Activated CD4-positive, alpha-beta T cell treated with anti-CD3 and anti-CD28 coated beads, Interleukin-2, amount 10 ng/mL, durations not matched to agents 7 days and 5 days (primary cell): ENCODE data around the gene ANKS1B. TPM values are rescaled to one million over a fixed set of nuclear protein-coding genes. Genes with fewer than 3 reads are reported as not detected.
"Not testable (repeated sequence)": the region's sequence is repeated elsewhere in the genome, so short reads cannot be mapped to it uniquely, and the experiment has no call there.

ENCODE experiments used
- CTCF ChIA-PET: fragments of 350-600 bp; sonication (Branson Sonifier 250); formaldehyde crosslinking; loops from one replicate; lab custom pipeline; 2021; ENCODE audit warnings: antibody characterized with exemption; lab: Charles Lee
- POLR2A ChIA-PET: fragments of 350-600 bp; sonication (Branson Sonifier 250); formaldehyde crosslinking; loops from one replicate; lab custom pipeline; 2021; ENCODE audit warnings: antibody characterized with exemption; lab: Charles Lee
- DNase-seq: peaks from one replicate; pipeline ENCODE4 v3.0.0-alpha.2; 2020
- H3K27ac Mint-ChIP-seq: one replicate; pipeline ENCODE4 v1.8.0; 2021; ENCODE audit warnings: mild to moderate bottlenecking, moderate library complexity, mixed read lengths
- H3K27me3 Mint-ChIP-seq: one replicate; pipeline ENCODE4 v1.8.0; 2021; ENCODE audit warnings: mixed read lengths
- H3K36me3 Mint-ChIP-seq: one replicate; pipeline ENCODE4 v1.8.0; 2021; ENCODE audit warnings: low read depth, mixed read lengths
- H3K4me1 Mint-ChIP-seq: one replicate; pipeline ENCODE4 v1.8.0; 2021; ENCODE audit warnings: mixed read lengths
- H3K4me3 Mint-ChIP-seq: one replicate; pipeline ENCODE4 v1.8.0; 2021; ENCODE audit warnings: mild to moderate bottlenecking, moderate library complexity, mixed read lengths
- H3K9me3 Mint-ChIP-seq: one replicate; pipeline ENCODE4 v1.8.0; 2021; ENCODE audit warnings: mixed read lengths
- total RNA-seq, 2 experiments: library from RNA; stranded (reverse); gene quantifications; one replicate each; pipeline ENCODE4 v1.2.3, GENCODE V29; 2021

ANKS1B gene
- total RNA-seq, 2 experiments from 2014 or later: 0.17 to 0.25 TPM

GRCh38 chr12:99719411-99720082, 265.2 kb downstream of the ANKS1B start:
- H3K9me3 Mint-ChIP-seq, H3K27me3 Mint-ChIP-seq, H3K4me3 Mint-ChIP-seq, DNase-seq, H3K4me1 Mint-ChIP-seq, CTCF ChIA-PET, H3K36me3 Mint-ChIP-seq, H3K27ac Mint-ChIP-seq, POLR2A ChIA-PET: not testable (repeated sequence)

DNA sequence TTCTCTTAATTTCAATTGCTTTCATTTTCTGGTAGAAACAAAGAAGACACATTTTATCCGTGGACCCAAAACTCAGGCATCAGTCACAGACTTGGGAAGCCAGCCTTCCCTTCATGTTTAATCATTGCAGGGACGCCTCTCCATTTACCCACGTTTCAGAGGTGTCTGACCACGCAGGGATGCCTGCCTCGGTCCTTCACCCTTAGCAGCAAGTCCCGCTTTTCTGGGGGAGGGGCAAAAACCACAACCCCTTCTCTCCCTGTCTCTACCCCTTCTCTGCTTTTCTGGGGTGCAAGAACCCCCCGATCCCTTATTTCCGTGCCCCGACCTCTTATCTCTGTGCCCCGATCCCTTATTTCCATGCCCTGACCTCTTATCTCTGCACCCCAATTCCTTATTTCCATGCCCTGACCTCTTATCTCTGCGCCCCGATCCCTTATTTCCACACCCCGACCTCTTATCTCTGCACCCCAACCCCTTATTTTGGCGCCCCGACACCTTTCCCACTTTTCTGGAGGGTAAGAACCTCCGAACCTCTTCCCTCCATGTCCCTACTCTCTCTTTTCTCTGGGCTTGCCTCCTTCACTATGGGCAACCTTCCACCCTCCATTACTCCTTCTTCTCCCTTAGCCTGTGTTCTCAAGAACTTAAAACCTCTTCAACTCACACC, 268.8 kb downstream of the ANKS1B start:
- DNase-seq, CTCF ChIA-PET, H3K27ac Mint-ChIP-seq, H3K27me3 Mint-ChIP-seq, H3K4me1 Mint-ChIP-seq, H3K9me3 Mint-ChIP-seq, H3K4me3 Mint-ChIP-seq, H3K36me3 Mint-ChIP-seq, POLR2A ChIA-PET: not testable (repeated sequence)

DNA sequence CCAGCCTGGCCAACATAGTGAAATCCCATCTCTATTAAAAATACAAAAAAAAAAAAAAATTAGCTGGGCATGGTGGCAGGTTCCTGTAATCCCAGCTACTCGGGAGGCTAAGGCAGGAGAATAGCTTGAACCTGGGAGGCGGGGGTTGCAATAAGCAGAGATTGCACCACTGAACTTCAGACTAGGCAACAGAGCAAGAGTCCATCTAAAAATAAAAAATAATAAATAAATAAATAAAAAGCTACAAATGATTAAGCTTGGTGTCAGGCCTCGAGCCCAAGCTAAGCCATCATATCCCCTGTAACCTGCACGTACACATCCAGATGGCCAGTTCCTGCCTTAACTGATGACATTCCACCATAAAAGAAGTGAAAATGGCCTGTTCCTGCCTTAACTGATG, 269.8 kb downstream of the ANKS1B start:
- POLR2A ChIA-PET, H3K27me3 Mint-ChIP-seq: not testable (repeated sequence)

DNA sequence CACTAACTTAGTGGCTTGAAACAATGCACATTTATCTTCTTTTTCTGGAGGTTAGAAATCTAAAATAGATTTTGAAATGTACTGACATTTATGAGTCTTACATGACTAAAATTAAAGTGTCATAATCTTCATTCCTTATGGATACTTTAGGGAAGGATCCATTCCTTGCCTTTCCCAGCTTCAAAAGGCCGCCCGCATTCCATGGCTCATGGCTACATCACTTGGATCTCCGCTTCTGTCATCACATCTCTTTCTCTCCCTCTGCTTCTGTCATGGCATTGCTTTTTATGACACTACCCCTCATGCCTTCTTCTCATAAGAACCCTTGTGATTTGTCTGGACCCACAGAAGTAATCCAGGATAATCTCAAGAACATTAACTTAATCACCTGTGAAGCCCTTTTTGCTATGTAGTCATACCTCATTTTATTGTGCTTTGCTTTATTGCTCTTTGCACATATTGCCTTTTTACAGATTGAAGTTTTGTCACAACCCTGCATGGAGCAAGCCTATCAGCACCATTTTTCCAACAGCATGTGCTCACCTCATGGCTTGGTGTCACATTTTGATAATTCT, 270.7 kb downstream of the ANKS1B start:
- no peaks in the 10 kb centered on the region for H3K4me1 Mint-ChIP-seq
- CTCF ChIA-PET: no interaction called here
- H3K4me3 Mint-ChIP-seq: no peak overlapping the region
- H3K9me3 Mint-ChIP-seq: peaks cover 4% of the 10 kb centered on the region
- no peak for DNase-seq
- no peaks in the 10 kb centered on the region for H3K27me3 Mint-ChIP-seq
- POLR2A ChIA-PET: no interaction called here
- no peak overlapping the region for H3K27ac Mint-ChIP-seq
- H3K36me3 Mint-ChIP-seq: no peaks in the 10 kb centered on the region

More for the DNA sequence above, 269.8 kb downstream of the ANKS1B start:
- DNase-seq, H3K36me3 Mint-ChIP-seq, H3K4me1 Mint-ChIP-seq, H3K9me3 Mint-ChIP-seq, CTCF ChIA-PET, H3K27ac Mint-ChIP-seq, H3K4me3 Mint-ChIP-seq: not testable (repeated sequence)

DNA sequence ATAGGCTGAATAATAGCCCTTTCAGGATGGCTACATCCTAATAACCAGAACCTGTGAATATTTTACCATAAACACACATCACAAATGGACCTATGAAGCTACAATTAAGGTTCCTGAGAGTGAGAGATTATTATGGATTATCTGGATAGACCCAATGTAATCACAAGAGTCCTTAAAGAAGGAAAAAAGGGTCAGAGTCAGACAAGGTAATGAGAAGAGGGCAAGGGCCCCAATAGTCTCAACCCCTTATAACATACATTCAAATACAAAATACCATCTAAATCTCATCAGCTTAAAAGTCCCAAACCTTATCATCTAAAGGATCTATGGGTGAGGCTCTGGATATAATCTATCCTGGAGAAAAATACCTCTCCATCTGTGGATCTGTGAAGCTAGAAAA, 272.5 kb downstream of the ANKS1B start:
- ChIA-PET CTCF (no interaction called here), POLR2A (no interaction called here)
- Mint-ChIP-seq H3K27me3 (no peaks in the 10 kb centered on the region), H3K4me1 (no peaks in the 10 kb centered on the region), H3K4me3 (no peak overlapping the region), H3K36me3 (no peaks in the 10 kb centered on the region), H3K27ac (no peak overlapping the region), H3K9me3 (peaks cover 4% of the 10 kb centered on the region)
- no peak for DNase-seq

DNA sequence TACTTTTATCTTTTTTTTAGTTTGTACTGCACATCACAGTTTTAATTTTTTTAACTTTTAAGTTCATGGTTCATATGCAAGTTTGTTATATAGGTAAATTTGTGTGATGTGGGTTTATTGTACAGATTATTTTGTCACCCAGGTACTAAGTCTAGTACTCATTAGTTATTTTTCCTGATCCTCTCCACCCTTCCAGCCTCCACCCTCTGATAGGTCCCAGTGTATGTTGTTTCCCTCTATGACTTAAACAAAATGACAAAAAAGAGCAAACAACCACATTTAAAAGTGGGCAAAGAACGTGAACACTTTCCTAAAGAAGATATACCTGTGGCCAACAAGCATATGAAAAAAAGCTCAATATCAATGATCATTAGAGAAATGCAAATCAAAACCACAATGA, 273.5 kb downstream of the ANKS1B start:
- Mint-ChIP-seq H3K36me3 (no peaks in the 10 kb centered on the region), H3K9me3 (peaks cover 4% of the 10 kb centered on the region), H3K4me1 (no peaks in the 10 kb centered on the region), H3K27me3 (no peaks in the 10 kb centered on the region), H3K4me3 (no peak overlapping the region), H3K27ac (no peak overlapping the region)
- no peak for DNase-seq
- ChIA-PET CTCF (no interaction called here), POLR2A (no interaction called here)

DNA sequence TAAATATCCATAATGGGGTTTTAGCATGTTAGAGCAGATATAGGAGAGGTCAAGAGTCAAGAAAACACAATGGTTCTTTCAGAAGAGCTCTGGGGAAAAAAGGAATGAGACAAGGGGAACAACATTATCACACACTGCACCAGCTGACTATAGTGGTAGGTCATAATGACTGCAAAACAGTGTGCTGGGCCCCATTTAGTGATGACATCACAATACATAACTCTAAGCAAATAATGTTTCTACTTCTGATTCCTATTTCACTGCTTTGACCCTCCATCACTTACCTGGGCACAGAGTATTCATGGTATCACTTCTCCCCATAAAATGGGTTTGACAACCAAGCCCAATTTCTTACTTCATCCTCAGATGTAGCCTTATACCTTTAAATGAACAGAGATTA, 275.1 kb downstream of the ANKS1B start:
- CTCF ChIA-PET: no interaction called here
- Mint-ChIP-seq H3K27ac (no peak overlapping the region), H3K4me3 (no peak overlapping the region), H3K27me3 (no peaks in the 10 kb centered on the region), H3K36me3 (no peaks in the 10 kb centered on the region), H3K9me3 (peaks cover 2% of the 10 kb centered on the region), H3K4me1 (no peaks in the 10 kb centered on the region)
- no peak for DNase-seq
- POLR2A ChIA-PET: no interaction called here

- H3K4me1 Mint-ChIP-seq: no peaks in the 10 kb centered on the region
- POLR2A ChIA-PET: no interaction called here
- DNase-seq: no peak
- no peak overlapping the region for H3K27ac Mint-ChIP-seq
- CTCF ChIA-PET: no interaction called here
- H3K36me3 Mint-ChIP-seq: no peaks in the 10 kb centered on the region
- no peak overlapping the region for H3K4me3 Mint-ChIP-seq
- H3K27me3 Mint-ChIP-seq: no peaks in the 10 kb centered on the region
- peaks cover 2% of the 10 kb centered on the region for H3K9me3 Mint-ChIP-seq
These were observed 275.6 kb downstream of the ANKS1B start for GRCh38 chr12:99709116-99709515.

DNA sequence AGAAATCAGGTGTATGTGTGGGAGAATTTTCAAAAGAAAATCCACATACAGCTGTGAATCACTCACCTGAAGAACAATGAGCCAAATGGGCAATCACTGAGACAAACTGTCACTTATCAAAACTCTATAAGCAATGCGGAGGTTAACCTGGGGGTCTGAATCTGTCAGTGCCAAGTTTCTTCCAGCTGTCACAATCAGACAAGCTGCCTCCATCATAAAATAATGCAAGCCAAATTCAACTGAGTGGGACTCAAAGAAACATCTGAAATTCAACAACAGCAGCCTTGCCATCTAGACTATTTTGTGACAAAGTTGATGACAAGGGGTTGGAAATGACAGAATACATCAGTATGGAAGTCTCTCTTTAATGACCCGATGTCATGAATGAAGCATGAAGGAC, 276.9 kb downstream of the ANKS1B start:
- ChIA-PET POLR2A (no interaction called here), CTCF (no interaction called here)
- no peak overlapping the region for H3K27ac Mint-ChIP-seq
- H3K36me3 Mint-ChIP-seq: no peaks in the 10 kb centered on the region
- H3K27me3 Mint-ChIP-seq: no peaks in the 10 kb centered on the region
- H3K4me3 Mint-ChIP-seq: no peak overlapping the region
- H3K9me3 Mint-ChIP-seq: peaks cover 2% of the 10 kb centered on the region
- DNase-seq: no peak
- no peaks in the 10 kb centered on the region for H3K4me1 Mint-ChIP-seq

- Mint-ChIP-seq H3K4me3 (no peak overlapping the region), H3K27me3 (no peaks in the 10 kb centered on the region), H3K36me3 (no peaks in the 10 kb centered on the region), H3K27ac (no peak overlapping the region), H3K9me3 (peaks cover 2% of the 10 kb centered on the region), H3K4me1 (no peaks in the 10 kb centered on the region)
- POLR2A ChIA-PET: no interaction called here
- CTCF ChIA-PET: no interaction called here
- no peak for DNase-seq
These were observed 277.8 kb downstream of the ANKS1B start for GRCh38 chr12:99706736-99707473.

- H3K27ac Mint-ChIP-seq: no peak overlapping the region
- no peaks in the 10 kb centered on the region for H3K27me3 Mint-ChIP-seq
- ChIA-PET CTCF (no interaction called here), POLR2A (no interaction called here)
- DNase-seq: no peak
- no peak overlapping the region for H3K4me3 Mint-ChIP-seq
- no peaks in the 10 kb centered on the region for H3K36me3 Mint-ChIP-seq
- no peaks in the 10 kb centered on the region for H3K9me3 Mint-ChIP-seq
- H3K4me1 Mint-ChIP-seq: no peaks in the 10 kb centered on the region
These were observed 280.3 kb downstream of the ANKS1B start for GRCh38 chr12:99704458-99704857.

DNA sequence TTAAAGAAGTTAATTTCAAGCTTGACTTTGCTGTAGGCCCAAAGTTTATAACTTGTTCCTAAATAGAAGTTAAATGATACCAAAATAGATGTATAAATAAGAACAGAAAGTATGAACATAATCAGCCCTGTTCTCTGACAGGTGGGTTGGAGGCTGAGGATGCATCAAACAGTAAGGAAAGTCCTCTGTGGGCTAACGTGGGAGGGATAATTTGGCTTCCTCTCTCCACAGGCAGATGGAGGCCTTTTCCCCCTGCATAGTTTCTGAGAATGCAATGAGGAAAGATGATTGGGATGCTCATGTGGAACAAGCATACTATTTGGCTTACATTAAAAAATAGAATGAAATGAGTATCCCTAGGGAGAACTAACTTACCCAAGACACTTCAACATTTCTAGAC, 280.7 kb downstream of the ANKS1B start:
- H3K36me3 Mint-ChIP-seq: no peaks in the 10 kb centered on the region
- CTCF ChIA-PET: no interaction called here

DNA sequence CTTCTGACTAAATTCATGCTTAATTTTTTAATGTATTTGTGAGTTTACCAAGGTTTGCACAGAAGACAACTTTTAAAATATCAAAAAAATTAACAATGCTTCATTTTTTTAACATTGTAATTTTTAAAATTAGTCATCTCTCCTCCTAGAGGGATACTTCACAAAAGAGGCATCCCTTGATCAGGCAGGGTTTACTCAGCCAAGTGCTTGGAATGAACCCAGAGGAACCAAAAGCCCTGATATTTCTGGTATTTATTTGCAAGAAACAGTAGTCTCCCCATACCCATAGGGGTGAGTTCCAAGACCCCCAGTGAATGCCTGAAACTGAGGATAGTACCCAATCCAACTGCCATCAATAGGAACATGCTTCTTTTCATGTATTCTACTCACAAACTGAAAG, 284.7 kb downstream of the ANKS1B start:
- no peak overlapping the region for H3K4me3 Mint-ChIP-seq
- no peak for DNase-seq
- no peaks in the 10 kb centered on the region for H3K36me3 Mint-ChIP-seq
- H3K27me3 Mint-ChIP-seq: no peaks in the 10 kb centered on the region
- no peaks in the 10 kb centered on the region for H3K4me1 Mint-ChIP-seq
- CTCF ChIA-PET: no interaction called here
- no peaks in the 10 kb centered on the region for H3K9me3 Mint-ChIP-seq
- POLR2A ChIA-PET: no interaction called here
- no peak overlapping the region for H3K27ac Mint-ChIP-seq

More for the DNA sequence above, 280.7 kb downstream of the ANKS1B start:
- no peaks in the 10 kb centered on the region for H3K27me3 Mint-ChIP-seq
- no peak overlapping the region for H3K4me3 Mint-ChIP-seq
- POLR2A ChIA-PET: no interaction called here
- DNase-seq: no peak
- H3K27ac Mint-ChIP-seq: no peak overlapping the region
- no peaks in the 10 kb centered on the region for H3K9me3 Mint-ChIP-seq
- no peaks in the 10 kb centered on the region for H3K4me1 Mint-ChIP-seq
